ENCODE measurements around the gene TBC1D8.

The TBC1D8 gene

GRCh38 chr2:101023327-101024107 is 127.7 kb downstream of the TBC1D8 start:
- no peak for DNase-seq (ENCODE audit: low read depth, low spot score)
- peaks cover 34% of the 10 kb centered on the region for H3K36me3 ChIP-seq (ENCODE audit: insufficient read depth, low read length)
- no peak overlapping the region for H3K4me3 ChIP-seq
- H3K9ac ChIP-seq (ENCODE audit: insufficient read length) = no peak overlapping the region
- H3K27ac ChIP-seq = no peak overlapping the region
- no peaks in the 10 kb centered on the region for H3K9me3 ChIP-seq (ENCODE audit: low read depth, low read length)
- no peak for TF ChIP-seq EZH2 (IDR thresholded peaks at IDR 0.05)
- TF ChIP-seq FOXP2 (optimal IDR thresholded peaks at IDR 0.05; ENCODE audit: control extremely low read depth, extremely low read length, insufficient read depth) = no peak
- TF ChIP-seq POLR2AphosphoS5 (IDR thresholded peaks at IDR 0.05; ENCODE audit: borderline replicate concordance, low read depth, low read length) = no peak

GRCh38 chr2:101022221-101022620 is 129.0 kb downstream of the TBC1D8 start:
- H3K4me3 ChIP-seq = no peak overlapping the region
- DNase-seq (ENCODE audit: low read depth, low spot score) = no peak
- H3K36me3 ChIP-seq (ENCODE audit: insufficient read depth, low read length) = peaks cover 46% of the 10 kb centered on the region
- TF ChIP-seq FOXP2 (optimal IDR thresholded peaks at IDR 0.05; ENCODE audit: control extremely low read depth, extremely low read length, insufficient read depth) (no peak), EZH2 (IDR thresholded peaks at IDR 0.05) (no peak), POLR2AphosphoS5 (IDR thresholded peaks at IDR 0.05; ENCODE audit: borderline replicate concordance, low read depth, low read length) (no peak; the same call in 1 of the 2 replicates)
- H3K9ac ChIP-seq (ENCODE audit: insufficient read length) = no peak overlapping the region
- no peaks in the 10 kb centered on the region for H3K9me3 ChIP-seq (ENCODE audit: low read depth, low read length)
- no peak overlapping the region for H3K27ac ChIP-seq

GRCh38 chr2:101018934-101019333 is 132.2 kb downstream of the TBC1D8 start:
- H3K36me3 ChIP-seq (ENCODE audit: insufficient read depth, low read length) = peaks cover 64% of the 10 kb centered on the region
- DNase-seq (ENCODE audit: low read depth, low spot score) = no peak
- no peak overlapping the region for H3K4me3 ChIP-seq
- H3K27ac ChIP-seq = no peak overlapping the region
- no peak overlapping the region for H3K9ac ChIP-seq (ENCODE audit: insufficient read length)
- TF ChIP-seq FOXP2 (optimal IDR thresholded peaks at IDR 0.05; ENCODE audit: control extremely low read depth, extremely low read length, insufficient read depth) (no peak), EZH2 (IDR thresholded peaks at IDR 0.05) (no peak), POLR2AphosphoS5 (IDR thresholded peaks at IDR 0.05; ENCODE audit: borderline replicate concordance, low read depth, low read length) (no peak)
- H3K9me3 ChIP-seq (ENCODE audit: low read depth, low read length) = peaks cover 9% of the 10 kb centered on the region; the same call in 1 of the 2 replicates

- DNase-seq (ENCODE audit: low read depth, low spot score) = no peak
- H3K27ac ChIP-seq = no peak overlapping the region
- no peak overlapping the region for H3K4me3 ChIP-seq
- H3K9ac ChIP-seq (ENCODE audit: insufficient read length) = no peak overlapping the region
- H3K9me3 ChIP-seq (ENCODE audit: low read depth, low read length) = peaks cover 9% of the 10 kb centered on the region; the same call in 1 of the 2 replicates
- TF ChIP-seq POLR2AphosphoS5 (IDR thresholded peaks at IDR 0.05; ENCODE audit: borderline replicate concordance, low read depth, low read length) = no peak
- TF ChIP-seq EZH2 (IDR thresholded peaks at IDR 0.05) = no peak
- no peak for TF ChIP-seq FOXP2 (optimal IDR thresholded peaks at IDR 0.05; ENCODE audit: control extremely low read depth, extremely low read length, insufficient read depth)
- H3K36me3 ChIP-seq (ENCODE audit: insufficient read depth, low read length) = peaks cover 77% of the 10 kb centered on the region
Measured at GRCh38 chr2:101017371-101017770, 133.8 kb downstream of the TBC1D8 start.

- H3K4me3 ChIP-seq = no peak overlapping the region
- peaks cover 76% of the 10 kb centered on the region for H3K36me3 ChIP-seq (ENCODE audit: insufficient read depth, low read length)
- DNase-seq (ENCODE audit: low read depth, low spot score) = no peak
- H3K9ac ChIP-seq (ENCODE audit: insufficient read length) = no peak overlapping the region
- TF ChIP-seq EZH2 (IDR thresholded peaks at IDR 0.05) (no peak), FOXP2 (optimal IDR thresholded peaks at IDR 0.05; ENCODE audit: control extremely low read depth, extremely low read length, insufficient read depth) (no peak), POLR2AphosphoS5 (IDR thresholded peaks at IDR 0.05; ENCODE audit: borderline replicate concordance, low read depth, low read length) (no peak)
- H3K9me3 ChIP-seq (ENCODE audit: low read depth, low read length) = peaks cover 9% of the 10 kb centered on the region; the same call in 1 of the 2 replicates
- no peak overlapping the region for H3K27ac ChIP-seq
Measured at GRCh38 chr2:101014264-101014857, 136.8 kb downstream of the TBC1D8 start.

GRCh38 chr2:101012706-101013181 is 138.4 kb downstream of the TBC1D8 start:
- Histone ChIP-seq H3K4me3 (no peak overlapping the region), H3K9me3 (ENCODE audit: low read depth, low read length) (peaks cover 9% of the 10 kb centered on the region; the same call in 1 of the 2 replicates), H3K36me3 (ENCODE audit: insufficient read depth, low read length) (peaks cover 74% of the 10 kb centered on the region), H3K27ac (peak overlapping the region; percentile 86), H3K9ac (ENCODE audit: insufficient read length) (no peak overlapping the region)
- TF ChIP-seq EZH2 (IDR thresholded peaks at IDR 0.05) (no peak), POLR2AphosphoS5 (IDR thresholded peaks at IDR 0.05; ENCODE audit: borderline replicate concordance, low read depth, low read length) (peak; percentile 38; the same call in 1 of the 2 replicates)
- peak; percentile 32 for DNase-seq (ENCODE audit: low read depth, low spot score)

- TF ChIP-seq EZH2 (IDR thresholded peaks at IDR 0.05) (no peak), FOXP2 (optimal IDR thresholded peaks at IDR 0.05; ENCODE audit: control extremely low read depth, extremely low read length, insufficient read depth) (no peak), POLR2AphosphoS5 (IDR thresholded peaks at IDR 0.05; ENCODE audit: borderline replicate concordance, low read depth, low read length) (no peak)
- DNase-seq (ENCODE audit: low read depth, low spot score) = no peak
- Histone ChIP-seq H3K4me3 (no peak overlapping the region), H3K9me3 (ENCODE audit: low read depth, low read length) (peaks cover 9% of the 10 kb centered on the region; the same call in 1 of the 2 replicates), H3K9ac (ENCODE audit: insufficient read length) (no peak overlapping the region), H3K36me3 (ENCODE audit: insufficient read depth, low read length) (peaks cover 74% of the 10 kb centered on the region), H3K27ac (peak overlapping the region; percentile 86)
Measured at GRCh38 chr2:101012054-101012705, 139.0 kb downstream of the TBC1D8 start.

- H3K4me3 ChIP-seq = no peak overlapping the region
- peaks cover 82% of the 10 kb centered on the region for H3K36me3 ChIP-seq (ENCODE audit: insufficient read depth, low read length)
- TF ChIP-seq POLR2AphosphoS5 (IDR thresholded peaks at IDR 0.05; ENCODE audit: borderline replicate concordance, low read depth, low read length) (no peak), FOXP2 (optimal IDR thresholded peaks at IDR 0.05; ENCODE audit: control extremely low read depth, extremely low read length, insufficient read depth) (no peak), EZH2 (IDR thresholded peaks at IDR 0.05) (no peak)
Measured at GRCh38 chr2:101011152-101011551, 140.0 kb downstream of the TBC1D8 start.

More at GRCh38 chr2:101011152-101011551, 140.0 kb downstream of the TBC1D8 start:
- peak overlapping the region; percentile 86 for H3K27ac ChIP-seq
- H3K9me3 ChIP-seq (ENCODE audit: low read depth, low read length) = peaks cover 9% of the 10 kb centered on the region; the same call in 1 of the 2 replicates
- H3K9ac ChIP-seq (ENCODE audit: insufficient read length) = no peak overlapping the region
- no peak for DNase-seq (ENCODE audit: low read depth, low spot score)
